GM18511 (cell line): Measurements from ENCODE around the gene MARK3.

Source experiments
- ATAC-seq: cut with Tn5 transposase; IDR thresholded peaks from one replicate; pipeline ENCODE4 v1.9.1; 2021; ENCODE audit warnings: mild to moderate bottlenecking, moderate library complexity; ENCODE audit not compliant: unreplicated experiment

MARK3 gene

GRCh38 chr14:103366741-103367140, 18.5 kb upstream of the MARK3 start:
- no peak for ATAC-seq

- ATAC-seq: no peak
Measured at GRCh38 chr14:103367995-103368394, 17.2 kb upstream of the MARK3 start.

- no peak for ATAC-seq
Measured at GRCh38 chr14:103370087-103370486, 15.1 kb upstream of the MARK3 start.

GRCh38 chr14:103372017-103372416, 13.2 kb upstream of the MARK3 start:
- ATAC-seq: no peak

- no peak for ATAC-seq
Measured at GRCh38 chr14:103372552-103373304, 12.5 kb upstream of the MARK3 start.

- ATAC-seq: no peak
Measured at GRCh38 chr14:103374121-103374520, 11.1 kb upstream of the MARK3 start.

GRCh38 chr14:103377522-103378037, 7.6 kb upstream of the MARK3 start:
- ATAC-seq: no peak

GRCh38 chr14:103378038-103378854, 7.0 kb upstream of the MARK3 start:
- no peak for ATAC-seq

GRCh38 chr14:103380719-103381377, 4.4 kb upstream of the MARK3 start:
- ATAC-seq: no peak

GRCh38 chr14:103382376-103382775, 2.8 kb upstream of the MARK3 start:
- no peak for ATAC-seq

- peak; percentile 23 for ATAC-seq
Measured at GRCh38 chr14:103384450-103385151, 614 bp upstream of the MARK3 start.

GRCh38 chr14:103385929-103386712, 906 bp downstream of the MARK3 start:
- ATAC-seq: peak; percentile 3

- ATAC-seq: no peak
Measured at GRCh38 chr14:103386713-103387329, 1.6 kb downstream of the MARK3 start.

- no peak for ATAC-seq
Measured at GRCh38 chr14:103388664-103389063, 3.4 kb downstream of the MARK3 start.

- ATAC-seq: no peak
Measured at GRCh38 chr14:103390605-103391004, 5.4 kb downstream of the MARK3 start.

- no peak for ATAC-seq
Measured at GRCh38 chr14:103391048-103391447, 5.8 kb downstream of the MARK3 start.

GRCh38 chr14:103392106-103392505, 6.9 kb downstream of the MARK3 start:
- ATAC-seq: no peak

GRCh38 chr14:103392572-103392971, 7.4 kb downstream of the MARK3 start:
- no peak for ATAC-seq

GRCh38 chr14:103393070-103393469, 7.9 kb downstream of the MARK3 start:
- ATAC-seq: no peak
